ENCODE measurements around the gene RSKR. TPM values are rescaled to one million over a fixed set of nuclear protein-coding genes. Genes with fewer than 3 reads are reported as not detected.

The RSKR gene
- total and polyA plus RNA-seq, 9 of the 15 experiments (the other 6 are each of a cell fraction or from before 2014, with no cell fraction given) = 1.4 to 42.3 (median 16.2) TPM

DNA sequence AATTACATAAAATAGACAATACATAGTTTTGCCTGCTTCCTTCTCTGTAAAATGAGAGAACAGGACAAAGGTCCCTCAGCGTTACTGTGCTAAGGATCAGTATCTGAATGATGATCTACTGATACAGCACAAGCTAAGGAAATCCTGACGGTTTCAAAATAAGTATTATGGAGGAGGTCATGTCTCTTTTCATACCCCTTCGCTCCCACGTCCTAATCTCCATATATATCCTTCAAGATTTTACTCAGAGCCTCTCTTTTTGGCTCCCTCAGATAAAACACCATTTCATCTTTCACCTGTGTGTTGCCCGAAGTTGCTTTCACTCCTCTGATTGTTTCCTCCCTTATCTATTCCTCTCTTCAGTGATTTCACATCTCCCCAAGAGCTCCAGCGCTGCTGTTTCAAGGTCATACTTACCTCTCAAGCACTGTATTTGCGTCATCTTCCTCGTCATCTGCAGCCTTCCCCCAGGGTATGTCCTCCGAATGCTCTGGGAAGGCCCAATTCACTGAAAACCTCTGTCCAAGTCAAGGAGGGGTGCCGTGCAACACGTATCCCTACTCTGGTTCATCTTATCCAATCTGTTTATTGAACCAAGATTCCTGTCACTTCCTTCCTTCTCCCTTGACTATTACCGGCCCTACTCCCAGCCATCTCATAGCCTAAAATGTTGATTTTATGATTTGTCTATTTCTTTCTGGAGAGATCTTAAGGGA lies 32.2 kb upstream of the RSKR start (continued):
- TF ChIP-seq, protein P1, sequence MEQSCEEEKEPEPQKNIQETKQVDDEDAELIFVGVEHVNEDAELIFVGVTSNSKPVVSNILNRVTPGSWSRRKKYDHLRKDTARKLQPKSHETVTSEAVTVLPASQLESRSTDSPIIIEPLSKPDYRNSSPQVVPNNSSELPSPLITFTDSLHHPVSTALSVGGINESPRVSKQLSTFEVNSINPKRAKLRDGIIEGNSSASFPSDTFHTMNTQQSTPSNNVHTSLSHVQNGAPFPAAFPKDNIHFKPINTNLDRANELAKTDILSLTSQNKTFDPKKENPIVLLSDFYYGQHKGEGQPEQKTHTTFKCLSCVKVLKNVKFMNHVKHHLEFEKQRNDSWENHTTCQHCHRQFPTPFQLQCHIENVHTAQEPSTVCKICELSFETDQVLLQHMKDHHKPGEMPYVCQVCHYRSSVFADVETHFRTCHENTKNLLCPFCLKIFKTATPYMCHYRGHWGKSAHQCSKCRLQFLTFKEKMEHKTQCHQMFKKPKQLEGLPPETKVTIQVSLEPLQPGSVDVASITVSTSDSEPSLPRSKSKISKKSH (CRISPR knock-in tag; IDR thresholded peaks at IDR 0.05) = 0 out of 2 replicates have a peak, but pooled peaks have one; percentile 18
- TF ChIP-seq, protein P2, sequence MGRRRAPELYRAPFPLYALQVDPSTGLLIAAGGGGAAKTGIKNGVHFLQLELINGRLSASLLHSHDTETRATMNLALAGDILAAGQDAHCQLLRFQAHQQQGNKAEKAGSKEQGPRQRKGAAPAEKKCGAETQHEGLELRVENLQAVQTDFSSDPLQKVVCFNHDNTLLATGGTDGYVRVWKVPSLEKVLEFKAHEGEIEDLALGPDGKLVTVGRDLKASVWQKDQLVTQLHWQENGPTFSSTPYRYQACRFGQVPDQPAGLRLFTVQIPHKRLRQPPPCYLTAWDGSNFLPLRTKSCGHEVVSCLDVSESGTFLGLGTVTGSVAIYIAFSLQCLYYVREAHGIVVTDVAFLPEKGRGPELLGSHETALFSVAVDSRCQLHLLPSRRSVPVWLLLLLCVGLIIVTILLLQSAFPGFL (CRISPR knock-in tag; IDR thresholded peaks at IDR 0.05) = 0 out of 2 replicates have a peak, but pooled peaks have one; percentile 37
- peak; percentile 70 for TF ChIP-seq LEF1 (IDR thresholded peaks at IDR 0.05)
- TF ChIP-seq, protein P3, sequence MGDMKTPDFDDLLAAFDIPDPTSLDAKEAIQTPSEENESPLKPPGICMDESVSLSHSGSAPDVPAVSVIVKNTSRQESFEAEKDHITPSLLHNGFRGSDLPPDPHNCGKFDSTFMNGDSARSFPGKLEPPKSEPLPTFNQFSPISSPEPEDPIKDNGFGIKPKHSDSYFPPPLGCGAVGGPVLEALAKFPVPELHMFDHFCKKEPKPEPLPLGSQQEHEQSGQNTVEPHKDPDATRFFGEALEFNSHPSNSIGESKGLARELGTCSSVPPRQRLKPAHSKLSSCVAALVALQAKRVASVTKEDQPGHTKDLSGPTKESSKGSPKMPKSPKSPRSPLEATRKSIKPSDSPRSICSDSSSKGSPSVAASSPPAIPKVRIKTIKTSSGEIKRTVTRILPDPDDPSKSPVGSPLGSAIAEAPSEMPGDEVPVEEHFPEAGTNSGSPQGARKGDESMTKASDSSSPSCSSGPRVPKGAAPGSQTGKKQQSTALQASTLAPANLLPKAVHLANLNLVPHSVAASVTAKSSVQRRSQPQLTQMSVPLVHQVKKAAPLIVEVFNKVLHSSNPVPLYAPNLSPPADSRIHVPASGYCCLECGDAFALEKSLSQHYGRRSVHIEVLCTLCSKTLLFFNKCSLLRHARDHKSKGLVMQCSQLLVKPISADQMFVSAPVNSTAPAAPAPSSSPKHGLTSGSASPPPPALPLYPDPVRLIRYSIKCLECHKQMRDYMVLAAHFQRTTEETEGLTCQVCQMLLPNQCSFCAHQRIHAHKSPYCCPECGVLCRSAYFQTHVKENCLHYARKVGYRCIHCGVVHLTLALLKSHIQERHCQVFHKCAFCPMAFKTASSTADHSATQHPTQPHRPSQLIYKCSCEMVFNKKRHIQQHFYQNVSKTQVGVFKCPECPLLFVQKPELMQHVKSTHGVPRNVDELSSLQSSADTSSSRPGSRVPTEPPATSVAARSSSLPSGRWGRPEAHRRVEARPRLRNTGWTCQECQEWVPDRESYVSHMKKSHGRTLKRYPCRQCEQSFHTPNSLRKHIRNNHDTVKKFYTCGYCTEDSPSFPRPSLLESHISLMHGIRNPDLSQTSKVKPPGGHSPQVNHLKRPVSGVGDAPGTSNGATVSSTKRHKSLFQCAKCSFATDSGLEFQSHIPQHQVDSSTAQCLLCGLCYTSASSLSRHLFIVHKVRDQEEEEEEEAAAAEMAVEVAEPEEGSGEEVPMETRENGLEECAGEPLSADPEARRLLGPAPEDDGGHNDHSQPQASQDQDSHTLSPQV (IDR thresholded peaks at IDR 0.05) = peak; percentile 80
- TF ChIP-seq, protein P4, sequence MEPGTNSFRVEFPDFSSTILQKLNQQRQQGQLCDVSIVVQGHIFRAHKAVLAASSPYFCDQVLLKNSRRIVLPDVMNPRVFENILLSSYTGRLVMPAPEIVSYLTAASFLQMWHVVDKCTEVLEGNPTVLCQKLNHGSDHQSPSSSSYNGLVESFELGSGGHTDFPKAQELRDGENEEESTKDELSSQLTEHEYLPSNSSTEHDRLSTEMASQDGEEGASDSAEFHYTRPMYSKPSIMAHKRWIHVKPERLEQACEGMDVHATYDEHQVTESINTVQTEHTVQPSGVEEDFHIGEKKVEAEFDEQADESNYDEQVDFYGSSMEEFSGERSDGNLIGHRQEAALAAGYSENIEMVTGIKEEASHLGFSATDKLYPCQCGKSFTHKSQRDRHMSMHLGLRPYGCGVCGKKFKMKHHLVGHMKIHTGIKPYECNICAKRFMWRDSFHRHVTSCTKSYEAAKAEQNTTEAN (CRISPR knock-in tag; IDR thresholded peaks at IDR 0.05) = peak; percentile 24; the same call in 1 of the 2 replicates
- TF ChIP-seq, protein P5, sequence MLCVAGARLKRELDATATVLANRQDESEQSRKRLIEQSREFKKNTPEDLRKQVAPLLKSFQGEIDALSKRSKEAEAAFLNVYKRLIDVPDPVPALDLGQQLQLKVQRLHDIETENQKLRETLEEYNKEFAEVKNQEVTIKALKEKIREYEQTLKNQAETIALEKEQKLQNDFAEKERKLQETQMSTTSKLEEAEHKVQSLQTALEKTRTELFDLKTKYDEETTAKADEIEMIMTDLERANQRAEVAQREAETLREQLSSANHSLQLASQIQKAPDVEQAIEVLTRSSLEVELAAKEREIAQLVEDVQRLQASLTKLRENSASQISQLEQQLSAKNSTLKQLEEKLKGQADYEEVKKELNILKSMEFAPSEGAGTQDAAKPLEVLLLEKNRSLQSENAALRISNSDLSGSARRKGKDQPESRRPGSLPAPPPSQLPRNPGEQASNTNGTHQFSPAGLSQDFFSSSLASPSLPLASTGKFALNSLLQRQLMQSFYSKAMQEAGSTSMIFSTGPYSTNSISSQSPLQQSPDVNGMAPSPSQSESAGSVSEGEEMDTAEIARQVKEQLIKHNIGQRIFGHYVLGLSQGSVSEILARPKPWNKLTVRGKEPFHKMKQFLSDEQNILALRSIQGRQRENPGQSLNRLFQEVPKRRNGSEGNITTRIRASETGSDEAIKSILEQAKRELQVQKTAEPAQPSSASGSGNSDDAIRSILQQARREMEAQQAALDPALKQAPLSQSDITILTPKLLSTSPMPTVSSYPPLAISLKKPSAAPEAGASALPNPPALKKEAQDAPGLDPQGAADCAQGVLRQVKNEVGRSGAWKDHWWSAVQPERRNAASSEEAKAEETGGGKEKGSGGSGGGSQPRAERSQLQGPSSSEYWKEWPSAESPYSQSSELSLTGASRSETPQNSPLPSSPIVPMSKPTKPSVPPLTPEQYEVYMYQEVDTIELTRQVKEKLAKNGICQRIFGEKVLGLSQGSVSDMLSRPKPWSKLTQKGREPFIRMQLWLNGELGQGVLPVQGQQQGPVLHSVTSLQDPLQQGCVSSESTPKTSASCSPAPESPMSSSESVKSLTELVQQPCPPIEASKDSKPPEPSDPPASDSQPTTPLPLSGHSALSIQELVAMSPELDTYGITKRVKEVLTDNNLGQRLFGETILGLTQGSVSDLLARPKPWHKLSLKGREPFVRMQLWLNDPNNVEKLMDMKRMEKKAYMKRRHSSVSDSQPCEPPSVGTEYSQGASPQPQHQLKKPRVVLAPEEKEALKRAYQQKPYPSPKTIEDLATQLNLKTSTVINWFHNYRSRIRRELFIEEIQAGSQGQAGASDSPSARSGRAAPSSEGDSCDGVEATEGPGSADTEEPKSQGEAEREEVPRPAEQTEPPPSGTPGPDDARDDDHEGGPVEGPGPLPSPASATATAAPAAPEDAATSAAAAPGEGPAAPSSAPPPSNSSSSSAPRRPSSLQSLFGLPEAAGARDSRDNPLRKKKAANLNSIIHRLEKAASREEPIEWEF (CRISPR knock-in tag; IDR thresholded peaks at IDR 0.05) = peak; percentile 74; the same call in 1 of the 2 replicates
- TF ChIP-seq CEBPB (tag; IDR thresholded peaks at IDR 0.05) = peak; percentile 60
- peak; percentile 80 for TF ChIP-seq CEBPG (CRISPR knock-in tag; IDR thresholded peaks at IDR 0.05)
- peak; percentile 69 to 93 for TF ChIP-seq CEBPG (tag; conservative IDR thresholded peaks at IDR 0.05 in 1 of 2, IDR thresholded peaks at IDR 0.05 in 1 of 2)
- TF ChIP-seq, protein P6, sequence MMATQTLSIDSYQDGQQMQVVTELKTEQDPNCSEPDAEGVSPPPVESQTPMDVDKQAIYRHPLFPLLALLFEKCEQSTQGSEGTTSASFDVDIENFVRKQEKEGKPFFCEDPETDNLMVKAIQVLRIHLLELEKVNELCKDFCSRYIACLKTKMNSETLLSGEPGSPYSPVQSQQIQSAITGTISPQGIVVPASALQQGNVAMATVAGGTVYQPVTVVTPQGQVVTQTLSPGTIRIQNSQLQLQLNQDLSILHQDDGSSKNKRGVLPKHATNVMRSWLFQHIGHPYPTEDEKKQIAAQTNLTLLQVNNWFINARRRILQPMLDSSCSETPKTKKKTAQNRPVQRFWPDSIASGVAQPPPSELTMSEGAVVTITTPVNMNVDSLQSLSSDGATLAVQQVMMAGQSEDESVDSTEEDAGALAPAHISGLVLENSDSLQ (IDR thresholded peaks at IDR 0.05) = 0 out of 2 replicates have a peak, but pooled peaks have one; percentile 6
- no peak for TF ChIP-seq KLF16 (IDR thresholded peaks at IDR 0.05)

Measured in K562 (cell line).